Ishikawa (cell line): ENCODE results near the gene CTSW.

Source experiments
- CEBPB ChIP-seq: IDR thresholded peaks from 2 replicates; pipeline ENCODE4 v1.6.1; 2012
- CREB1 ChIP-seq: IDR thresholded peaks from 2 replicates; pipeline ENCODE4 v1.6.1; 2012; ENCODE audit warnings: low read depth
- EGR1 ChIP-seq: IDR thresholded peaks from 2 replicates; pipeline ENCODE4 v1.6.1; 2012
- EP300 ChIP-seq: IDR thresholded peaks from 2 replicates; pipeline ENCODE4 v1.6.1; 2012; ENCODE audit warnings: borderline replicate concordance
- FOXM1 ChIP-seq: IDR thresholded peaks from 2 replicates; pipeline ENCODE4 v1.6.1; 2012; ENCODE audit warnings: low read depth, borderline replicate concordance
- MAX ChIP-seq: IDR thresholded peaks from 2 replicates; pipeline ENCODE4 v1.6.1; 2012
- NFIC ChIP-seq: IDR thresholded peaks from 2 replicates; pipeline ENCODE4 v1.6.1; 2012
- RAD21 ChIP-seq: IDR thresholded peaks from 2 replicates; pipeline ENCODE4 v1.6.1; 2012; ENCODE audit warnings: low read depth
- TAF1 ChIP-seq: IDR thresholded peaks from 2 replicates; pipeline ENCODE4 v1.6.1; 2012; ENCODE audit warnings: low read depth, mild to moderate bottlenecking
- TCF12 ChIP-seq: IDR thresholded peaks from 2 replicates; pipeline ENCODE4 v1.6.1; 2012; ENCODE audit warnings: low read depth
- TEAD4 ChIP-seq: IDR thresholded peaks from 2 replicates; pipeline ENCODE4 v1.6.1; 2012
- USF1 ChIP-seq: IDR thresholded peaks from 2 replicates; pipeline ENCODE4 v1.6.1; 2012
- YY1 ChIP-seq: IDR thresholded peaks from 2 replicates; pipeline ENCODE4 v1.6.1; 2012; ENCODE audit warnings: low read depth
- ZBTB7A ChIP-seq: IDR thresholded peaks from 2 replicates; pipeline ENCODE4 v1.6.1; 2012; ENCODE audit warnings: low read depth
- TF ChIP-seq, protein P1 (sequence below): IDR thresholded peaks from 2 replicates; pipeline ENCODE4 v1.6.1; 2012; ENCODE audit warnings: low read depth, mild to moderate bottlenecking

The CTSW gene

DNA sequence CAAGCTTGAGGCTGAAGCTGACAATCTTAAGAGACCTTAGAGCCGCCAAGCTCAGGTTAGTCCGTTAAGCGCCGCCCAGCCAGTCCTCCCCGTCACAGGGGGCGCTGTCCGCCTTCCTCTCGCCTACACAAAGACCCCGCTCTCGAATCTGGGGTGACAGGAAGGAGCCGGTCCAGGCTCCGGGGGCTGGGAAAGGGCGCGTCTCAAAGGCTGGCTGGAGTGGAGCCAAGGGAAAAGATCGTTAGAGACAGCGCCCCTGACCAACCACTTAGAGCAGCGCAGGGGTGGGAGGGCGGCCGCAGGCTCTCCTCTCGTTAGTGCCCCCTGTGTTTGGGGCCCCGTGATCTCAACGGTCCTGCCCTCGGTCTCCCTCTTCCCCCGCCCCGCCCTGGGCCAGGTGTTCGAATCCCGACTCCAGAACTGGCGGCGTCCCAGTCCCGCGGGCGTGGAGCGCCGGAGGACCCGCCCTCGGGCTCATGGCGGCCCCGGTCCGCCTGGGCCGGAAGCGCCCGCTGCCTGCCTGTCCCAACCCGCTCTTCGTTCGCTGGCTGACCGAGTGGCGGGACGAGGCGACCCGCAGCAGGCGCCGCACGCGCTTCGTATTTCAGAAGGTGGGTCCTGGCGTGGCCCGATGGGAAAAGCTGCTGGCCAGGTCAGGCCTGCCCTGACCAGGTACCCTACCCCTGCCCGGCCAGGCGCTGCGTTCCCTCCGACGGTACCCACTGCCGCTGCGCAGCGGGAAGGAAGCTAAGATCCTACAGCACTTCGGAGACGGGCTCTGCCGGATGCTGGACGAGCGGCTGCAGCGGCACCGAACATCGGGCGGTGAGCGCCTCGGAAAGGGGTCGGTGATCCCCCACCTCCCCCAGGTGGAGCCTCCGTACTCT is 19.1 kb upstream of the CTSW start, which contains the start of gene MUS81:
Gene MUS81, plus strand, starts transcription at position 156 of the 887 bp plus-strand sequence. Its CDS starts 321 bp downstream, at position 477.
- peak; percentile 44 for TF ChIP-seq MAX
- TF ChIP-seq NFIC = peak; percentile 87
- TF ChIP-seq, protein P1, sequence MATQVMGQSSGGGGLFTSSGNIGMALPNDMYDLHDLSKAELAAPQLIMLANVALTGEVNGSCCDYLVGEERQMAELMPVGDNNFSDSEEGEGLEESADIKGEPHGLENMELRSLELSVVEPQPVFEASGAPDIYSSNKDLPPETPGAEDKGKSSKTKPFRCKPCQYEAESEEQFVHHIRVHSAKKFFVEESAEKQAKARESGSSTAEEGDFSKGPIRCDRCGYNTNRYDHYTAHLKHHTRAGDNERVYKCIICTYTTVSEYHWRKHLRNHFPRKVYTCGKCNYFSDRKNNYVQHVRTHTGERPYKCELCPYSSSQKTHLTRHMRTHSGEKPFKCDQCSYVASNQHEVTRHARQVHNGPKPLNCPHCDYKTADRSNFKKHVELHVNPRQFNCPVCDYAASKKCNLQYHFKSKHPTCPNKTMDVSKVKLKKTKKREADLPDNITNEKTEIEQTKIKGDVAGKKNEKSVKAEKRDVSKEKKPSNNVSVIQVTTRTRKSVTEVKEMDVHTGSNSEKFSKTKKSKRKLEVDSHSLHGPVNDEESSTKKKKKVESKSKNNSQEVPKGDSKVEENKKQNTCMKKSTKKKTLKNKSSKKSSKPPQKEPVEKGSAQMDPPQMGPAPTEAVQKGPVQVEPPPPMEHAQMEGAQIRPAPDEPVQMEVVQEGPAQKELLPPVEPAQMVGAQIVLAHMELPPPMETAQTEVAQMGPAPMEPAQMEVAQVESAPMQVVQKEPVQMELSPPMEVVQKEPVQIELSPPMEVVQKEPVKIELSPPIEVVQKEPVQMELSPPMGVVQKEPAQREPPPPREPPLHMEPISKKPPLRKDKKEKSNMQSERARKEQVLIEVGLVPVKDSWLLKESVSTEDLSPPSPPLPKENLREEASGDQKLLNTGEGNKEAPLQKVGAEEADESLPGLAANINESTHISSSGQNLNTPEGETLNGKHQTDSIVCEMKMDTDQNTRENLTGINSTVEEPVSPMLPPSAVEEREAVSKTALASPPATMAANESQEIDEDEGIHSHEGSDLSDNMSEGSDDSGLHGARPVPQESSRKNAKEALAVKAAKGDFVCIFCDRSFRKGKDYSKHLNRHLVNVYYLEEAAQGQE = no peak
- peak; percentile 83 for TF ChIP-seq YY1
- TF ChIP-seq RAD21 = peak; percentile 8; the same call in 1 of the 2 replicates
- TF ChIP-seq EGR1 = peak; percentile 37
- TF ChIP-seq CEBPB = no peak
- TF ChIP-seq TCF12 = no peak; the same call in none of the 2 replicates
- peak; percentile 22; the same call in 1 of the 2 replicates for TF ChIP-seq USF1
- TF ChIP-seq TAF1 = peak; percentile 76
- no peak for TF ChIP-seq CREB1
- no peak; the same call in 1 of the 2 replicates for TF ChIP-seq EP300
- no peak for TF ChIP-seq FOXM1
- TF ChIP-seq ZBTB7A = peak; percentile 60
- no peak for TF ChIP-seq TEAD4

- TF ChIP-seq CEBPB (no peak), YY1 (no peak), TEAD4 (no peak), EP300 (no peak), FOXM1 (no peak), TCF12 (no peak), NFIC (no peak), RAD21 (no peak), ZBTB7A (no peak), TAF1 (no peak), EGR1 (no peak), USF1 (no peak), MAX (no peak), CREB1 (no peak)
- TF ChIP-seq, protein P1 = no peak
These were observed 18.5 kb upstream of the CTSW start for GRCh38 chr11:65861165-65861505.

GRCh38 chr11:65861533-65862183 is 18.0 kb upstream of the CTSW start:
- TF ChIP-seq CREB1 = no peak
- TF ChIP-seq USF1 = no peak
- TF ChIP-seq CEBPB = no peak
- TF ChIP-seq RAD21 = no peak

GRCh38 chr11:65862191-65862735 is 17.4 kb upstream of the CTSW start:
- TF ChIP-seq RAD21 = no peak
- TF ChIP-seq CREB1 = no peak
- TF ChIP-seq FOXM1 = no peak
- TF ChIP-seq, protein P1 = no peak
- TF ChIP-seq CEBPB = no peak
- TF ChIP-seq NFIC = no peak
- no peak for TF ChIP-seq EGR1
- no peak for TF ChIP-seq USF1
- TF ChIP-seq TAF1 = no peak
- no peak for TF ChIP-seq MAX
- no peak for TF ChIP-seq EP300
